Limb (tissue), 2 donors: ENCODE results near the gene EIF4G1.

Experiments
- DNase-seq, 2 donors: peaks; one replicate each; pipeline ENCODE4 v3.0.0-alpha.2; 2016; ENCODE audit errors: extremely low spot score in 2 of 2

Gene EIF4G1

DNA sequence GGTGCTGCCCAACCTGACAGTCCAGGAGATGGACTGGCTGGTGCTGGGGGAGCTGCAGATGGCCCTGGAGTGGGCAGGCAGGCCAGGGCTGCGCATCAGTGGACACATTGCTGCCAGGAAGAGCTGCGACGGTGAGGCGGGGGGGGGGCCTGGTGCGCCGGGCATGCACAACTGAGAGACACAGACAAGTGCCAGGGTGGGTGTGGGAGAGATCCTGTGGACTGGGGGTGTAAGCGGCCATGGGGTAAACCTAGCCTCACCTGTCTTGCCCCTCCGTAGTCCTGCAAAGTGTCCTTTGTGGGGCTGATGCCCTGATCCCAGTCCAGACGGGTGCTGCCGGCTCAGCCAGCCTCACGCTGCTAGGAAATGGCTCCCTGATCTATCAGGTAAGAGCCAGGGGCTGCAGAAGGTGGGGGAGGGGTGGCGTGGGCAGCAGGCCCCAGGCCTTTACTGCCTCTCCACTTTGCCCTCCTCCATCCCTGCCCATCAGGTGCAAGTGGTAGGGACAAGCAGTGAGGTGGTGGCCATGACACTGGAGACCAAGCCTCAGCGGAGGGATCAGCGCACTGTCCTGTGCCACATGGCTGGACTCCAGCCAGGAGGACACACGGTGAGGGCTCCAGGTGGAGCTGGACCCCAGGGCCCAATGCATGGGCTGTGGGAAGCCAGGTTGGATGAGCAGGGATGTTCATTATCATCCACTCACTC, 68.8 kb downstream of the EIF4G1 start:
- DNase-seq, result no peak

- no peak for DNase-seq
Observed at GRCh38 chr3:184384342-184384741, 69.9 kb downstream of the EIF4G1 start.
